H9 (cell line): Measurements from ENCODE around the gene RPLP2. TPM values are rescaled to one million over a fixed set of nuclear protein-coding genes. Genes with fewer than 3 reads are reported as not detected.

Experiments
- DNase-seq: peaks from one replicate; pipeline ENCODE4 v3.0.0-alpha.2; 2017
- H2AFZ ChIP-seq: one replicate; pipeline ENCODE4 v1.6.1; 2013; ENCODE audit warnings: mild to moderate bottlenecking, low read length, control low read depth, moderate library complexity
- H2AK5ac ChIP-seq: 2 replicates; pipeline ENCODE4 v1.6.1; 2013; ENCODE audit warnings: low read length, control low read depth, mixed read lengths; ENCODE audit not compliant: insufficient read length
- H2BK120ac ChIP-seq: one replicate; pipeline ENCODE4 v1.6.1; 2013; ENCODE audit warnings: low read depth, mild to moderate bottlenecking, low read length, control low read depth, inconsistent platforms; ENCODE audit not compliant: poor library complexity, severe bottlenecking
- H2BK12ac ChIP-seq: 2 replicates; pipeline ENCODE4 v1.6.1; 2013; ENCODE audit warnings: low read length, control low read depth, mixed read lengths, low read depth; ENCODE audit not compliant: insufficient read length
- H2BK15ac ChIP-seq: 2 replicates; pipeline ENCODE4 v1.6.1; 2013; ENCODE audit warnings: low read depth, low read length, control low read depth
- H2BK20ac ChIP-seq: one replicate; pipeline ENCODE4 v1.6.1; 2013; ENCODE audit warnings: low read depth, mild to moderate bottlenecking, low read length, control low read depth, inconsistent platforms; ENCODE audit not compliant: poor library complexity, severe bottlenecking
- H2BK5ac ChIP-seq: 2 replicates; pipeline ENCODE4 v1.6.1; 2013; ENCODE audit warnings: low read length, control low read depth, mixed read lengths; ENCODE audit not compliant: insufficient read length
- H3K14ac ChIP-seq: 2 replicates; pipeline ENCODE4 v1.6.1; 2013; ENCODE audit warnings: low read length, control low read depth; ENCODE audit not compliant: insufficient read depth
- H3K18ac ChIP-seq: 2 replicates; pipeline ENCODE4 v1.6.1; 2013; ENCODE audit warnings: low read depth, mild to moderate bottlenecking, mixed read lengths, low read length, control low read depth; ENCODE audit not compliant: insufficient read length
- H3K23ac ChIP-seq: 2 replicates; pipeline ENCODE4 v1.6.1; 2013; ENCODE audit warnings: low read length, control low read depth, mixed read lengths, low read depth; ENCODE audit not compliant: insufficient read length
- H3K23me2 ChIP-seq: 2 replicates; pipeline ENCODE4 v1.6.1; 2013; ENCODE audit warnings: low read depth, mild to moderate bottlenecking, mixed read lengths, low read length, control low read depth; ENCODE audit not compliant: insufficient read length, poor library complexity, severe bottlenecking
- H3K27ac ChIP-seq: 2 replicates; pipeline ENCODE4 v1.5.1; 2013; ENCODE audit warnings: low read length, control low read depth, mixed read lengths, low read depth; ENCODE audit not compliant: insufficient read length
- H3K27me3 ChIP-seq: 2 replicates; pipeline ENCODE4 v1.6.1; 2013; ENCODE audit warnings: low read length, control low read depth, inconsistent platforms; ENCODE audit not compliant: insufficient read depth
- H3K4ac ChIP-seq: 2 replicates; pipeline ENCODE4 v1.6.1; 2013; ENCODE audit warnings: low read depth, mild to moderate bottlenecking, control low read depth, inconsistent platforms, low read length, moderate library complexity
- H3K4me1 ChIP-seq: 2 replicates; pipeline ENCODE4 v1.6.1; 2013; ENCODE audit warnings: low read length, control low read depth, inconsistent platforms; ENCODE audit not compliant: insufficient read depth
- H3K4me2 ChIP-seq: 2 replicates; pipeline ENCODE4 v1.6.1; 2013; ENCODE audit warnings: low read length, control low read depth, mixed read lengths; ENCODE audit not compliant: insufficient read length, insufficient read depth
- H3K56ac ChIP-seq: 2 replicates; pipeline ENCODE4 v1.6.1; 2013; ENCODE audit warnings: low read depth, mild to moderate bottlenecking, mixed read lengths, low read length, control low read depth; ENCODE audit not compliant: insufficient read length
- H3K79me1 ChIP-seq: 2 replicates; pipeline ENCODE4 v1.6.1; 2013; ENCODE audit warnings: low read depth, mild to moderate bottlenecking, moderate library complexity, low read length, control low read depth, inconsistent platforms; ENCODE audit not compliant: insufficient read depth, poor library complexity, severe bottlenecking
- H3K79me2 ChIP-seq: 2 replicates; pipeline ENCODE4 v1.6.1; 2013; ENCODE audit warnings: low read length, control low read depth, inconsistent platforms; ENCODE audit not compliant: insufficient read depth
- H3K9ac ChIP-seq: 2 replicates; pipeline ENCODE4 v1.6.1; 2013; ENCODE audit warnings: low read length, control low read depth, mixed read lengths; ENCODE audit not compliant: insufficient read length; ENCODE audit errors: extremely low read depth
- H3K9me3 ChIP-seq: one replicate; pipeline ENCODE4 v1.6.1; 2013; ENCODE audit warnings: low read depth, low read length, inconsistent platforms; ENCODE audit not compliant: control insufficient read depth
- H3T11ph ChIP-seq: one replicate; pipeline ENCODE4 v1.6.1; 2013; ENCODE audit warnings: mild to moderate bottlenecking, low read length, control low read depth, inconsistent platforms
- H4K20me1 ChIP-seq: one replicate; pipeline ENCODE4 v1.6.1; 2013; ENCODE audit not compliant: control insufficient read depth, insufficient read length, insufficient read depth
- H4K5ac ChIP-seq: 2 replicates; pipeline ENCODE4 v1.6.1; 2013; ENCODE audit warnings: low read depth, mild to moderate bottlenecking, mixed read lengths, low read length, control low read depth; ENCODE audit not compliant: insufficient read length
- H4K8ac ChIP-seq: replicated peaks from 2 replicates; pipeline ENCODE4 v1.6.1; 2013; ENCODE audit warnings: low read length, control low read depth, mixed read lengths, low read depth; ENCODE audit not compliant: insufficient read length
- H4K91ac ChIP-seq: 2 replicates; pipeline ENCODE4 v1.6.1; 2013; ENCODE audit warnings: low read depth, mild to moderate bottlenecking, moderate library complexity, mixed read lengths, low read length, control low read depth; ENCODE audit not compliant: insufficient read length
- H3K27ac Mint-ChIP-seq, 3 experiments: 2 replicates in 2 of 3; 3 replicates in 1 of 3; pipeline ENCODE4 v1.8.0; 2020 to 2021; ENCODE audit warnings: mixed read lengths in 3 of 3, mild to moderate bottlenecking in 1 of 3, moderate library complexity in 1 of 3
- H3K27me3 Mint-ChIP-seq: 2 replicates; pipeline ENCODE4 v1.8.0; 2021; ENCODE audit warnings: low read depth, mild to moderate bottlenecking, moderate library complexity, mixed read lengths
- H3K36me3 Mint-ChIP-seq, 3 experiments: 2 replicates in 2 of 3; 3 replicates in 1 of 3; pipeline ENCODE4 v1.8.0; 2020 to 2021; ENCODE audit warnings: low read depth in 3 of 3, mixed read lengths in 3 of 3; ENCODE audit not compliant: insufficient read depth in 1 of 3
- H3K4me1 Mint-ChIP-seq, 2 experiments: 2 replicates each; pipeline ENCODE4 v1.8.0; 2020; ENCODE audit warnings: mixed read lengths in 2 of 2
- H3K4me3 Mint-ChIP-seq, 2 experiments: 2 replicates in 1 of 2; 3 replicates in 1 of 2; pipeline ENCODE4 v1.8.0; 2020 to 2021; ENCODE audit warnings: mild to moderate bottlenecking in 2 of 2, mixed read lengths in 2 of 2, moderate library complexity in 1 of 2
- H3K9me3 Mint-ChIP-seq, 2 experiments: 2 replicates in 1 of 2; 3 replicates in 1 of 2; pipeline ENCODE4 v1.8.0; 2020; ENCODE audit warnings: mild to moderate bottlenecking in 2 of 2, mixed read lengths in 2 of 2, moderate library complexity in 1 of 2
- CTCF ChIP-seq: fragments of 200-600 bp; sonication (generic); conservative IDR thresholded peaks from 3 replicates; pipeline ENCODE4 v1.8.0; 2021; ENCODE audit warnings: antibody characterized with exemption, mild to moderate bottlenecking
- WGBS: extraction: QIAGEN DNeasy Blood & Tissue Kit; methylation state at CpG from one replicate; pipeline ENCODE4 v1.1.7; 2013; ENCODE audit warnings: missing lambda C conversion rate, low lambda C conversion rate, mixed read lengths; ENCODE audit not compliant: insufficient read length; ENCODE audit errors: extremely low coverage; 5-methylcytosine and 5-hydroxymethylcytosine counted together
- total RNA-seq: library from RNA; stranded (reverse); gene quantifications from 2 replicates; pipeline ENCODE4 v1.2.1, GENCODE V29; 2021

The RPLP2 gene
- total RNA-seq, 1 experiment from 2014 or later: 2,138 TPM

GRCh38 chr11:813456-814096 is 3.8 kb downstream of the RPLP2 start:
- Histone ChIP-seq H3T11ph (no peak overlapping the region), H3K18ac (no peak overlapping the region), H2BK120ac (no peak overlapping the region), H2BK5ac (no peak overlapping the region), H3K4ac (no peak overlapping the region), H2AK5ac (no peak overlapping the region), H3K4me2 (no peak overlapping the region), H4K91ac (no peak overlapping the region), H4K8ac (no peak overlapping the region), H4K20me1 (no peaks in the 10 kb centered on the region), H3K9ac (no peak overlapping the region), H3K79me2 (peaks cover 10% of the 10 kb centered on the region; the same call in 1 of the 2 replicates), H4K5ac (no peak overlapping the region), H3K79me1 (peaks cover 9% of the 10 kb centered on the region), H2BK20ac (no peak overlapping the region), H2BK15ac (no peak overlapping the region), H3K27ac (no peak overlapping the region), H3K14ac (no peak overlapping the region), H2AFZ (no peak overlapping the region), H3K23me2 (peaks cover 12% of the 10 kb centered on the region), H3K27me3 (no peaks in the 10 kb centered on the region), H3K56ac (no peak overlapping the region), H3K9me3 (no peaks in the 10 kb centered on the region), H3K23ac (no peak overlapping the region), H2BK12ac (no peak overlapping the region), H3K4me1 (no peaks in the 10 kb centered on the region)
- Mint-ChIP-seq H3K4me3 (no peak overlapping the region), H3K27me3 (peaks cover 1% of the 10 kb centered on the region; the same call in 1 of the 2 replicates), H3K9me3 (no peaks in the 10 kb centered on the region), H3K27ac (peak overlapping the region in 2 of 3 experiments; percentile 13 to 91; a peak in 3 of 7 replicates), H3K36me3 (peaks cover 29 to 40% (median 30%) of the 10 kb centered on the region in 3 experiments), H3K4me1 (peaks cover 15 to 37% of the 10 kb centered on the region in 2 experiments)
- DNase-seq: no peak
- no CpG with 5 or more reads among the region's 9 CpGs for WGBS
- TF ChIP-seq CTCF: no peak
